Left cardiac atrium (tissue), 4 donors: ENCODE measurements around the gene SLC66A1. TPM values are rescaled to one million over a fixed set of nuclear protein-coding genes. Genes with fewer than 3 reads are reported as not detected.

ENCODE experiments used
- ATAC-seq, 2 donors: fragments of 200-7000 bp; cut with Tn5 transposase; one replicate each; pipeline ENCODE4 v1.9.1; 2020; ENCODE audit warnings: mild to moderate bottlenecking in 2 of 2, moderate library complexity in 2 of 2
- DNase-seq: peaks from one replicate; pipeline ENCODE4 v3.0.0-alpha.2; 2020
- intact Hi-C, 2 donors: fragments of 100-400 bp; cut with DNase I; formaldehyde crosslinking; loops; one replicate each; pipeline versions ENCODE4 v1.14.1 to v1.15.1; 2022 to 2023
- total RNA-seq, 2 donors: library from RNA; stranded (reverse); fragmentation: NEBNext Ultra II Directional; extraction: Animal tissue kit (Norgen Biotek cat#: 25700); gene quantifications; one replicate each; pipeline ENCODE4 v1.2.1, GENCODE V29; 2021
- donor health status: DM: no; HTN: yes; CAD: no.
- donor health status: DM: no; HTN: yes; CAD: no; lungs with severe emphysema.
- donor health status: DM: yes; HTN: yes; CAD: no.
- donor health status: Dilated cardiomyopathy.

The SLC66A1 gene
- total RNA-seq, 2 donors from 2014 or later = 7.6 to 8.2 TPM

GRCh38 chr1:19353596-19353995 lies 41.5 kb downstream of the SLC66A1 start:
- no peak for DNase-seq
- intact Hi-C loops = no loop called here
- no peak for ATAC-seq

GRCh38 chr1:19354531-19354981 lies 42.4 kb downstream of the SLC66A1 start:
- DNase-seq = no peak
- no peak for ATAC-seq
- intact Hi-C loops = no loop called here

GRCh38 chr1:19356266-19356665 lies 44.1 kb downstream of the SLC66A1 start:
- intact Hi-C loops = no loop called here
- ATAC-seq = no peak
- no peak for DNase-seq

- DNase-seq = no peak
- intact Hi-C loops = no loop called here
- ATAC-seq = no peak
These were observed 45.3 kb downstream of the SLC66A1 start for GRCh38 chr1:19357299-19357986.

GRCh38 chr1:19358710-19359109 lies 46.6 kb downstream of the SLC66A1 start:
- ATAC-seq = no peak
- intact Hi-C loops = no loop called here
- no peak for DNase-seq

GRCh38 chr1:19359357-19359756 lies 47.2 kb downstream of the SLC66A1 start:
- intact Hi-C loops = no loop called here
- ATAC-seq (no peak), DNase-seq (no peak)

- no peak for DNase-seq
- intact Hi-C loops = no loop called here
- no peak for ATAC-seq
These were observed 47.9 kb downstream of the SLC66A1 start for GRCh38 chr1:19360016-19360415.

- ATAC-seq (peak in 1 of 2 donors; percentile 12), DNase-seq (no peak)
- intact Hi-C loops = no loop called here
These were observed 48.3 kb downstream of the SLC66A1 start for GRCh38 chr1:19360432-19360831.

- ATAC-seq (no peak), DNase-seq (no peak)
- intact Hi-C loops = no loop called here
These were observed 48.9 kb downstream of the SLC66A1 start for GRCh38 chr1:19360843-19361610.

- peak; percentile 26 to 68 for ATAC-seq
- no peak for DNase-seq
- intact Hi-C loops = no loop called here
These were observed 49.6 kb downstream of the SLC66A1 start for GRCh38 chr1:19361611-19362147.

GRCh38 chr1:19363536-19364152 lies 51.5 kb downstream of the SLC66A1 start:
- intact Hi-C loops = no loop called here
- ATAC-seq (no peak), DNase-seq (no peak)

GRCh38 chr1:19365721-19366120 lies 53.6 kb downstream of the SLC66A1 start:
- intact Hi-C loops = no loop called here
- no peak for DNase-seq
- ATAC-seq = peak in 1 of 2 donors; percentile 9

GRCh38 chr1:19366599-19367536 lies 54.7 kb downstream of the SLC66A1 start:
- intact Hi-C loops = no loop called here
- DNase-seq = no peak
- ATAC-seq = no peak

GRCh38 chr1:19367584-19368041 lies 55.5 kb downstream of the SLC66A1 start:
- DNase-seq (no peak), ATAC-seq (no peak)
- intact Hi-C loops = no loop called here

GRCh38 chr1:19368050-19368449 lies 55.9 kb downstream of the SLC66A1 start:
- intact Hi-C loops = no loop called here
- ATAC-seq (no peak), DNase-seq (no peak)

GRCh38 chr1:19368964-19369363 lies 56.8 kb downstream of the SLC66A1 start:
- no peak for ATAC-seq
- DNase-seq = no peak
- intact Hi-C loops = no loop called here

- DNase-seq = no peak
- ATAC-seq = no peak
- intact Hi-C loops = no loop called here
These were observed 57.4 kb downstream of the SLC66A1 start for GRCh38 chr1:19369396-19370090.

GRCh38 chr1:19370453-19371170 lies 58.5 kb downstream of the SLC66A1 start:
- intact Hi-C loops = no loop called here
- no peak for DNase-seq
- ATAC-seq = peak; percentile 13 to 33
